ENCODE results near the gene RCAN2.

- TF ChIP-seq CTCF (IDR thresholded peaks at IDR 0.05 in 2 of 3, conservative IDR thresholded peaks at IDR 0.05 in 1 of 3; ENCODE audit: insufficient read depth in 2 of 3, low read depth in 1 of 3, low read length in 3 of 3) (no peak), ZNF764 (CRISPR knock-in tag; IDR thresholded peaks at IDR 0.05; ENCODE audit: low read depth) (no peak), E2F1 (CRISPR knock-in tag; IDR thresholded peaks at IDR 0.05) (no peak), CHD2 (IDR thresholded peaks at IDR 0.05; ENCODE audit: low read depth, low read length) (no peak), ATF6 (CRISPR knock-in tag; IDR thresholded peaks at IDR 0.05) (no peak), CBX1 (IDR thresholded peaks at IDR 0.05; ENCODE audit: low read depth) (no peak)
Measured at GRCh38 chr6:46320505-46320904, 170.7 kb downstream of the RCAN2 start.

Data from K562 (cell line).